Adrenal gland (tissue), 12 donors: ENCODE results near the gene ATP5PD. TPM values are rescaled to one million over a fixed set of nuclear protein-coding genes. Genes with fewer than 3 reads are reported as not detected.
"Not testable (repeated sequence)": the region's sequence is repeated elsewhere in the genome, so short reads cannot be mapped to it uniquely, and the experiment has no call there.

Experiments used
- DNase-seq, 7 donors: peaks; one replicate each; pipeline ENCODE4 v3.0.0-alpha.2; 2019 to 2020
- H3K27ac ChIP-seq, 5 donors: fragments of 200-600 bp; sonication (generic) in 4 of 5; 1 replicate in 3 of 5; 2 replicates in 2 of 5; pipeline versions ENCODE4 v1.5.1 to v1.8.0; 2016 to 2020; ENCODE audit warnings: mild to moderate bottlenecking in 1 of 5
- H3K27me3 ChIP-seq: fragments of 200-600 bp; 2 replicates; pipeline ENCODE4 v1.8.0; 2021
- H3K36me3 ChIP-seq, 2 donors: fragments of 200-600 bp; replicated peaks in 1 of 2; 1 replicate in 1 of 2; 2 replicates in 1 of 2; pipeline versions ENCODE4 v1.5.1 to v1.8.0; 2018 to 2022
- H3K4me1 ChIP-seq, 2 donors: fragments of 200-600 bp; replicated peaks in 1 of 2; 1 replicate in 1 of 2; 2 replicates in 1 of 2; pipeline versions ENCODE4 v1.5.1 to v1.8.0; 2018 to 2021
- H3K4me3 ChIP-seq, 4 donors: fragments of 200-600 bp; sonication (generic) in 3 of 4; one replicate each; pipeline ENCODE4 v1.5.1; 2016 to 2018
- H3K9me3 ChIP-seq, 3 donors: fragments of 200-600 bp; sonication (generic) in 1 of 3; replicated peaks in 1 of 3; 1 replicate in 2 of 3; 2 replicates in 1 of 3; pipeline versions ENCODE4 v1.5.1 to v1.8.0; 2016 to 2021
- POLR2A ChIP-seq, 2 donors: fragments of 450-650 bp; IDR thresholded peaks; one replicate each; pipeline ENCODE4 v1.6.1; 2017; ENCODE audit warnings: antibody characterized with exemption in 2 of 2, mild to moderate bottlenecking in 2 of 2, moderate library complexity in 1 of 2
- WGBS, 4 donors: extraction: QIAGEN DNeasy Blood & Tissue Kit in 2 of 4; methylation state at CpG; one replicate each; pipeline versions ENCODE4 v1.1.5 to v1.1.7; 2013 to 2017; 5-methylcytosine and 5-hydroxymethylcytosine counted together
- intact Hi-C, 2 donors: fragments of 100-400 bp; cut with DNase I; formaldehyde crosslinking; loops; one replicate each; pipeline versions ENCODE4 v1.14.1 to v1.15.0; 2022 to 2023
- polyA plus RNA-seq, 3 donors: library from polyadenylated mRNA; stranded (reverse); fragments of 200-250 nt in 2 of 3; fragments of 350-450 nt in 1 of 3; fragmentation: Illumina TruSeq in 1 of 3; extraction: RNeasy Lipid Tissue Mini Kit (QIAGEN cat#74804) in 1 of 3; gene quantifications; one replicate each; pipeline ENCODE4 v1.2.3, GENCODE V29; 2013 to 2014
- total RNA-seq, 9 donors: library from RNA; depleted of rRNA in 4 of 9; stranded (reverse); fragments of >200 nt in 4 of 9; fragments of 120-200 nt in 1 of 9; fragmentation: NEBNext Ultra II Directional in 1 of 9; extraction: Animal tissue kit (Norgen Biotek cat#: 25700) in 1 of 9; gene quantifications; one replicate each; pipeline versions ENCODE4 v1.1.0 to v1.2.4, GENCODE V29; 2013 to 2023
- TF ChIP-seq, protein P1 (sequence below), 6 experiments: fragments of 450-650 bp in 4 of 6; fragments of 200-600 bp in 2 of 6; sonication (generic) in 1 of 6; IDR thresholded peaks; 1 replicate in 5 of 6; 2 replicates in 1 of 6; pipeline versions ENCODE4 v1.5.1 to v1.8.0; 2016 to 2021; ENCODE audit warnings: antibody characterized with exemption in 6 of 6, mild to moderate bottlenecking in 2 of 6, moderate library complexity in 1 of 6
- donor health status: healthy with polysubstance abuse.
- donor health status: Bipolar disorder and iron deficiency.
- donor health status: DM: yes; HTN: yes; CAD: no.
- donor health status: DM: no; HTN: no; CAD: no.
- donor health status: DM: no; HTN: no; CAD: no.
- donor health status: DM: yes; HTN: yes; CAD: no.

The ATP5PD gene
- total and polyA plus RNA-seq, 12 donors: 215 to 826 (median 308) TPM

DNA sequence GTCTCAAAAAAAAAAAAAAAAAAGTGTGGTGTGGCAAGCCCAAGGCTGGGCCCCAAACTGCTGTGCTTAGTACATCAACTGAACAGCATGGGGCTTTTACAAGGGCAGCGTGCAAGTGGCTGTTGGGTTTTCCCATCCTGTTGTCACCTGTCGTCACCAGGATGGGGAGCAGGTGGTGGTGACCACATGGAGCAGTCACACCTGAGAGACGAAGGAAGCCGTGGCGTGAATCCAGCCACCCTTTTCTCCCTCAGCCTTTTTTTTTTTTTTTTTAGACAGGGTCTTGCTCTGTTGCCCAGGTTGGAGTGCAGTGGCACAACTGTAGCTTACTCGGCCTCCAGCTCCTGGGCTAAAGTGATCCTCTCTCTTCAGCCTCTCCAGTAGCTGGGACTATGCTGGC, 38.4 kb downstream of the ATP5PD start:
- no peak for TF ChIP-seq POLR2A (IDR thresholded peaks at IDR 0.05)
- TF ChIP-seq, protein P1, sequence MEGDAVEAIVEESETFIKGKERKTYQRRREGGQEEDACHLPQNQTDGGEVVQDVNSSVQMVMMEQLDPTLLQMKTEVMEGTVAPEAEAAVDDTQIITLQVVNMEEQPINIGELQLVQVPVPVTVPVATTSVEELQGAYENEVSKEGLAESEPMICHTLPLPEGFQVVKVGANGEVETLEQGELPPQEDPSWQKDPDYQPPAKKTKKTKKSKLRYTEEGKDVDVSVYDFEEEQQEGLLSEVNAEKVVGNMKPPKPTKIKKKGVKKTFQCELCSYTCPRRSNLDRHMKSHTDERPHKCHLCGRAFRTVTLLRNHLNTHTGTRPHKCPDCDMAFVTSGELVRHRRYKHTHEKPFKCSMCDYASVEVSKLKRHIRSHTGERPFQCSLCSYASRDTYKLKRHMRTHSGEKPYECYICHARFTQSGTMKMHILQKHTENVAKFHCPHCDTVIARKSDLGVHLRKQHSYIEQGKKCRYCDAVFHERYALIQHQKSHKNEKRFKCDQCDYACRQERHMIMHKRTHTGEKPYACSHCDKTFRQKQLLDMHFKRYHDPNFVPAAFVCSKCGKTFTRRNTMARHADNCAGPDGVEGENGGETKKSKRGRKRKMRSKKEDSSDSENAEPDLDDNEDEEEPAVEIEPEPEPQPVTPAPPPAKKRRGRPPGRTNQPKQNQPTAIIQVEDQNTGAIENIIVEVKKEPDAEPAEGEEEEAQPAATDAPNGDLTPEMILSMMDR (IDR thresholded peaks at IDR 0.05): no peak
- 88 to 94% (median 90%) methylated on average over 6 of the region's 6 CpGs for WGBS, 4 donors
- intact Hi-C loops: loop anchor here (5.0 to 10.0 kb wide), 2 partner anchors 46 to 56 kb away; no protein-coding TSS in a partner anchor

DNA sequence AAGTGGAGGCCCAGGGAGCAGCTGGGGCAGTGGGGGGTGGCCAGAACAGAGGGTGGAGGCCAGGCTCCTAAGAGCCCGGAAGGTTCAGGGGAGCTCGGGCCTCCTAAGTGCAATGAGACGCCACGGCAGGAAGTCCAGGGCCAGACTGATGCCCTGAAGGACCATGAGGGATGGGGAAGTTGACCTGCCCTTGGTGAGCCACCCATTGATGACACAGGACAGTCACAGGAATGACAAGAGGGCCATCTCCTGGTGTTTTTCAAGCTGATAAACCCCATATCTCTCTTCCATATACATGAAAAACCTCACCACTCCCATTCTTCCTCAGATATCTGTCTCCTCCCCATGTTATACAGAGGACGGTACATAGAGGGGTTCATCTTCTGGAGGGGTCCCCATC, 40.1 kb downstream of the ATP5PD start:
- Histone ChIP-seq H3K4me3 (no peak overlapping the region), H3K27ac (no peak overlapping the region), H3K4me1 (peaks cover 0 to 4% of the 10 kb centered on the region in 2 donors), H3K27me3 (no peaks in the 10 kb centered on the region), H3K9me3 (no peaks in the 10 kb centered on the region), H3K36me3 (peaks cover 0 to 20% of the 10 kb centered on the region in 2 donors)
- peak in 4 of 7 donors; percentile 31 to 55 (median 45) for DNase-seq
- WGBS, 4 donors: 60 to 70% (median 66%) methylated on average over 5 of the region's 5 CpGs
- intact Hi-C loops: loop anchor here (5.0 to 10.0 kb wide), 2 partner anchors 44 to 58 kb away; no protein-coding TSS in a partner anchor
- no peak for TF ChIP-seq POLR2A (IDR thresholded peaks at IDR 0.05)
- TF ChIP-seq, protein P1 (IDR thresholded peaks at IDR 0.05): peak in 5 of 6 experiments; percentile 21 to 41 (median 34)

More for the DNA sequence above, 38.4 kb downstream of the ATP5PD start:
- Histone ChIP-seq H3K27ac (no peak overlapping the region), H3K27me3 (no peaks in the 10 kb centered on the region), H3K4me3 (no peak overlapping the region), H3K36me3 (peaks cover 0 to 4% of the 10 kb centered on the region in 2 donors), H3K4me1 (peaks cover 0 to 13% of the 10 kb centered on the region in 2 donors), H3K9me3 (no peaks in the 10 kb centered on the region)
- no peak for DNase-seq

DNA sequence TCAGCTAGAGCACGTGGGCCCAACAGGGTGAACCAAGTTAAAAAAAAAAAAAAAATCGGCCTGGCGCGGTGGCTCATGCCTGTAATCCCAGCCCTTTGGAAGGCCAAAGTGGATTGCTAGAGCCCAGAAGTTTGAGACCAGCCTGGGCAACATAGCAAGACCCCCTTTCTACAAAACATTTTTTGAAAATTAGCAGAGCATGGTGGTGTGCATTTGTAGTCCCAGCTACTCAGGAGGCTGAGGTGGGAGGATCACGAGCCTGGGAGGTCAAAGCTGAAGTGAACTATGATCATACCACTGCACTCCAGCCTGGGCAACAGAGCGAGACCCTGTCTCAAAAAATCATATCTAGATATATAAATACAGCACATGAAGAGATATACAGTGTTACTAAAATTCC, 40.7 kb downstream of the ATP5PD start:
- H3K9me3 ChIP-seq, DNase-seq, H3K4me1 ChIP-seq, H3K27me3 ChIP-seq, H3K27ac ChIP-seq, H3K4me3 ChIP-seq: not testable (repeated sequence)
- WGBS, 4 donors: 91 to 96% (median 95%) methylated on average over 6 of the region's 6 CpGs
- intact Hi-C loops: loop anchor here (5.0 to 10.0 kb wide), 2 partner anchors 44 to 59 kb away; no protein-coding TSS in a partner anchor
- peaks cover 0 to 25% of the 10 kb centered on the region in 2 donors for H3K36me3 ChIP-seq

DNA sequence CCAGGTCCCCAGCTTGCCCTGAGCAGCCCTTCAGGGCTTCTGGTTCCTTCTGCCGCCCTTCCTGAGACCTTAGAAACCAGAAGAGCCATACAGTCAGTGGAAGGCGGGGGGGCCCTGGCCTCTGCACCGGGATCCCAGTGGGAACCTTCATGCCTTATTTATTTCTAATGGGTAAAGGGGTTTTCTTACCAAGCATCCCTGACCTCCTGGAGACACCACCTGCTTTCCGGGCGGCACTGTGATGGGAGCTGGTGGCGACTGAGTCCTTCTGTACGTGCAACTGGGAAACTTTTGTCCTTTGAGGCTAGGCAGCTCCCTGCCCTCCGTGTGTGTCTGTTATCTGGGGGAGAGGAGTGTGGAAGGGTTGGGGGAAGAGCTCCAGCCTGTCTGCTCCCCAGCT, 41.5 kb downstream of the ATP5PD start:
- no peak for TF ChIP-seq POLR2A (IDR thresholded peaks at IDR 0.05)
- TF ChIP-seq, protein P1 (IDR thresholded peaks at IDR 0.05): no peak
- H3K27me3 ChIP-seq: no peaks in the 10 kb centered on the region
- peaks cover 0 to 26% of the 10 kb centered on the region in 2 donors for H3K36me3 ChIP-seq
- no peak for DNase-seq
- intact Hi-C loops: loop anchor here (5.0 to 10.0 kb wide), 2 partner anchors 43 to 60 kb away; no protein-coding TSS in a partner anchor
- WGBS, 4 donors: 85 to 95% (median 91%) methylated on average over 7 to 8 of the region's 8 CpGs
- H3K4me1 ChIP-seq: no peaks in the 10 kb centered on the region
- H3K27ac ChIP-seq: no peak overlapping the region
- H3K9me3 ChIP-seq: no peaks in the 10 kb centered on the region
- H3K4me3 ChIP-seq: no peak overlapping the region

DNA sequence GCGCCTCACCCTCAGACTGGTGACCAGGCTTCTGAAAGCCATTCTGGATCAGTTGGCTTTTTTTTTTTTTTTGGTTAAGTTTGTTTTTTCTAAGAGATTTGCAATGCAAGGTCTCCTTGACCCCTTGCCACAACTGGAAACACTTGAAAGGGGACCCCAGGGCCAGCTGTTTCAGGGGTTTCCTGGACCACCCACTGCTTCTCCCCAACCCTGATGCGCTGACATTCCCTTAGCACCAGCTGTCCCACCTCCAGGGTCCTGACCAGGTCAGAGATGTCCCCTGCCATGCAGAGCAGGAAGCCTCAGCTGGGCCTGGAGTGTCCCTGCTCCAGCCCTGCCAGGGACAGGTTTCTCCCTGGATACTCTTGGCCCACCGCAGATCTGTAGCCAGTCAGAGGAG, 42.4 kb downstream of the ATP5PD start:
- H3K4me3 ChIP-seq: no peak overlapping the region
- no peaks in the 10 kb centered on the region for H3K27me3 ChIP-seq
- peaks cover 0 to 26% of the 10 kb centered on the region in 2 donors for H3K36me3 ChIP-seq
- H3K27ac ChIP-seq: no peak overlapping the region
- no peaks in the 10 kb centered on the region for H3K9me3 ChIP-seq
- TF ChIP-seq, protein P1 (IDR thresholded peaks at IDR 0.05): no peak
- TF ChIP-seq POLR2A (IDR thresholded peaks at IDR 0.05): no peak
- H3K4me1 ChIP-seq: no peaks in the 10 kb centered on the region
- intact Hi-C loops: loop anchor here in 1 of 2 donors (10.0 kb wide), 1 partner anchor 60 kb away; no protein-coding TSS in a partner anchor
- 93 to 100% (median 96%) methylated on average over 3 of the region's 3 CpGs for WGBS, 4 donors
- DNase-seq: no peak
